Measurements from ENCODE around the gene CD70.
"Not testable (repeated sequence)": the region's sequence is repeated elsewhere in the genome, so short reads cannot be mapped to it uniquely, and the experiment has no call there.

The CD70 gene

GRCh38 chr19:6597471-6598253, 6.7 kb upstream of the CD70 start:
- DNase-seq (ENCODE audit: low read depth), result not testable (repeated sequence)

- DNase-seq (ENCODE audit: low read depth), result no peak
Observed at GRCh38 chr19:6596621-6597020, 5.7 kb upstream of the CD70 start.

- DNase-seq (ENCODE audit: low read depth), result no peak
Observed at GRCh38 chr19:6593651-6594416, 2.9 kb upstream of the CD70 start.

GRCh38 chr19:6590258-6590826, 608 bp downstream of the CD70 start:
- no peak for DNase-seq (ENCODE audit: low read depth)

- no peak for DNase-seq (ENCODE audit: low read depth)
Observed at GRCh38 chr19:6589711-6590257, 1.2 kb downstream of the CD70 start.

GRCh38 chr19:6588508-6589345, 2.2 kb downstream of the CD70 start:
- no peak for DNase-seq (ENCODE audit: low read depth)

GRCh38 chr19:6587998-6588507, 2.9 kb downstream of the CD70 start:
- DNase-seq (ENCODE audit: low read depth), result no peak

GRCh38 chr19:6587093-6587820, 3.7 kb downstream of the CD70 start:
- DNase-seq (ENCODE audit: low read depth), result no peak

GRCh38 chr19:6586726-6587092, 4.2 kb downstream of the CD70 start:
- no peak for DNase-seq (ENCODE audit: low read depth)

- DNase-seq (ENCODE audit: low read depth), result no peak
Observed at GRCh38 chr19:6586056-6586455, 4.9 kb downstream of the CD70 start.

GRCh38 chr19:6582515-6583484, 8.2 kb downstream of the CD70 start:
- not testable (repeated sequence) for DNase-seq (ENCODE audit: low read depth)

GRCh38 chr19:6580313-6580712, 10.6 kb downstream of the CD70 start:
- DNase-seq (ENCODE audit: low read depth), result peak; percentile 68

GRCh38 chr19:6579450-6580178, 11.3 kb downstream of the CD70 start:
- no peak for DNase-seq (ENCODE audit: low read depth)

GRCh38 chr19:6577476-6578125, 13.3 kb downstream of the CD70 start:
- DNase-seq (ENCODE audit: low read depth), result no peak

- DNase-seq (ENCODE audit: low read depth), result no peak
Observed at GRCh38 chr19:6576869-6577475, 14.0 kb downstream of the CD70 start.

- DNase-seq (ENCODE audit: low read depth), result no peak
Observed at GRCh38 chr19:6573350-6573749, 17.6 kb downstream of the CD70 start.

GRCh38 chr19:6572217-6572616, 18.7 kb downstream of the CD70 start:
- DNase-seq (ENCODE audit: low read depth), result no peak

- DNase-seq (ENCODE audit: low read depth), result no peak
Observed at GRCh38 chr19:6571167-6571566, 19.8 kb downstream of the CD70 start.
